Stimulated activated CD8-positive, alpha-beta memory T cell treated with anti-CD3 and anti-CD28 coated beads, Interleukin-12 subunit alpha, Interleukin-12 subunit beta, amount 100 ng/mL, for 24 hours (primary cell): ENCODE data around the gene PRDM15.

Experiments
- DNase-seq: peaks from one replicate; pipeline ENCODE4 v3.0.0-alpha.2; 2020; ENCODE audit errors: extremely low read depth

PRDM15 gene

GRCh38 chr21:41824466-41825207 is 54.5 kb downstream of the PRDM15 start:
- no peak for DNase-seq

GRCh38 chr21:41823906-41824305 is 55.2 kb downstream of the PRDM15 start:
- no peak for DNase-seq

GRCh38 chr21:41823166-41823565 is 56.0 kb downstream of the PRDM15 start:
- no peak for DNase-seq

- no peak for DNase-seq
Measured at GRCh38 chr21:41821756-41822431, 57.2 kb downstream of the PRDM15 start.

- no peak for DNase-seq
Measured at GRCh38 chr21:41821081-41821755, 57.9 kb downstream of the PRDM15 start.

- no peak for DNase-seq
Measured at GRCh38 chr21:41820384-41821080, 58.6 kb downstream of the PRDM15 start.

- no peak for DNase-seq
Measured at GRCh38 chr21:41819856-41820281, 59.3 kb downstream of the PRDM15 start.

- DNase-seq: no peak
Measured at GRCh38 chr21:41819236-41819855, 59.8 kb downstream of the PRDM15 start.

GRCh38 chr21:41817877-41818855 is 61.0 kb downstream of the PRDM15 start:
- no peak for DNase-seq

GRCh38 chr21:41817228-41817627 is 61.9 kb downstream of the PRDM15 start:
- DNase-seq: no peak

- DNase-seq: no peak
Measured at GRCh38 chr21:41816583-41817165, 62.5 kb downstream of the PRDM15 start.

- DNase-seq: no peak
Measured at GRCh38 chr21:41815652-41816582, 63.2 kb downstream of the PRDM15 start.

GRCh38 chr21:41813226-41813625 is 65.9 kb downstream of the PRDM15 start:
- no peak for DNase-seq

GRCh38 chr21:41812679-41813078 is 66.5 kb downstream of the PRDM15 start:
- no peak for DNase-seq

- no peak for DNase-seq
Measured at GRCh38 chr21:41810597-41810932, 68.6 kb downstream of the PRDM15 start.

GRCh38 chr21:41809891-41810596 is 69.1 kb downstream of the PRDM15 start:
- no peak for DNase-seq

- DNase-seq: no peak
Measured at GRCh38 chr21:41808846-41809245, 70.3 kb downstream of the PRDM15 start.

- DNase-seq: no peak
Measured at GRCh38 chr21:41808094-41808493, 71.0 kb downstream of the PRDM15 start.

- DNase-seq: no peak
Measured at GRCh38 chr21:41806773-41807172, 72.4 kb downstream of the PRDM15 start.
